GM12874 (cell line): ENCODE results near the gene NAGLU.

Experiments used
- CTCF ChIP-seq: IDR thresholded peaks from 2 replicates; pipeline ENCODE4 v1.5.1; 2011; ENCODE audit warnings: low read depth, mild to moderate bottlenecking, control low read depth, low read length, moderate library complexity; ENCODE audit not compliant: insufficient read depth

NAGLU gene

GRCh38 chr17:42521666-42522262 lies 14.3 kb upstream of the NAGLU start:
- no peak for TF ChIP-seq CTCF

- no peak for TF ChIP-seq CTCF
These were observed 13.7 kb upstream of the NAGLU start for GRCh38 chr17:42522263-42522790.

GRCh38 chr17:42522798-42523278 lies 13.2 kb upstream of the NAGLU start:
- TF ChIP-seq CTCF: no peak

DNA sequence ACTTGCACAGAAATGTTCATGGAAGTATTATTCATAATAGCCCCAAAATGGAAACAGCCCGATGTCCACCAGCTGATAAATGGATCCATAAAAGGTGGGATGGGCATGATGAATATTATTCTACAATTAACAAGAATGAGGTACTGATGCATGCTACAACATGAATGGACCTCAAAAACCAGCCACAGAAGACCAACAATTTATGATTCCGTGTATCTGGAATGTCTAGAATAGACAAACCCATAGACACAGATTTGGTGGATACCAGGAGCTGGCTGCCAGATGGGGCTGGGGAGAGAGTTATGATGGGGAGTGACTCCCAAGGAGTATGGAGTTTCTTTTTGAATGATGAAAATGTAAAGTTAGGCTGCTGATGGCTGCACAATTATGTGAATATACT lies 10.8 kb upstream of the NAGLU start:
- TF ChIP-seq CTCF: no peak

DNA sequence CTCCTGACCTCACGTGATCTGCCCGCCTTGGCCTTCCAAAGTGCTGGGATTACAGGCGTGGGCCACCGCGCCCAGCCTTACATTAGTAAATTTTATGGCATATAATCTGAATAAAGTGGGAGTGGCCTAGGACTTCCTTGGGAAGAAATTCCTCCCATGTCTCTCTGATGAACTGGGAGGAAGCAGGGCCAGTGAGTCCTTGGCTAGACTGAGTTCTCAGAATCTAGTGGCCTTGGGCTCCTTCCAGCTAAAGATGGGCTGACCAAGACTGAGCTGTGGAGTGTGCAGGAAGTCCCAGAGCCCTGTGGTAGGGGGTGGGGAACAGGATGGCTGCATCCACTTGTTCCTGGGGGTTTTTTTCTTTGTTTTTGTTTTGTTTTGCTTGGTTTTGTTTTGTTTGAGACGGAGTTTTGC lies 10.0 kb upstream of the NAGLU start:
- TF ChIP-seq CTCF: no peak

DNA sequence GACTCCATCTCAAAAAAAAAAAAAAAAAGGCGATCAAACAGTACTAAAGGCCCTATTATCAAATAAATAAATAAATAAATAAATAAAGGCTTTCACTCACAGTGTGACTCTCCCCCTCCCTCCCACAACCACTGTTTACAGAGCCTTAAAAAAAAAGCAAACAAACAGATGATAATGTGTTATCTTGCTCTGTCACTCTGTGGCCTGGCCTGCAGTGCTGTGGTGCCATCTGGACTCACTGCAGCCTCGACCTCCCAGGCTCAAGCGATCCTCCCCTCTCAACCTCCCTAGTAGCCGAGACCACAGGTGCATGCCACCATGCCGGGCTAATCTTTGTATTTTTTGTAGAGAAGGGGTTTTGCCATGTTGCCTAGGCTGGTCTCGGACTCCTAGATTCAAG lies 8.1 kb upstream of the NAGLU start:
- TF ChIP-seq CTCF: no peak

DNA sequence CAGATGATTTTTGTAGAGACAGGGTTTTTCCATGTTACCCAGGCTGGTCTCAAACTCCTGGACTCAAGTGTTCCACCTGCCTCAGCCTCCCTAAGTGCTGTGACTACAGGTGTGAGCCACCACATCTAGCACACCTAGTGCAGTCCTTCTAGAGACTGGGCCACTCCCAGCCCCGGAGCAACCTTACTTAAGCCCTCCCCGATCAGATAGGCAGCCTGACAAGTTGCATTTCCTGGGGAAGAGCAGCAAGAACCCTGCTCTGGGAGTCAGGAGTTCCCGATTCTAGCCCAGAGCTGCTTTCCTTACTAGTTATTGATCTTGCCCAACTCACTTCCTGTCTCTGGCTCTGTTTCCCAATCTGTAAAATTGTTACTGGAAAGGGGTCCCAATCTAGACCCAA lies 7.0 kb upstream of the NAGLU start:
- TF ChIP-seq CTCF: no peak

GRCh38 chr17:42530952-42531454 lies 5.0 kb upstream of the NAGLU start:
- no peak for TF ChIP-seq CTCF
